ENCODE measurements around the gene ARVCF.

- no peak for TF ChIP-seq CTCF (IDR thresholded peaks at IDR 0.05)
- TF ChIP-seq EP300 (IDR thresholded peaks at IDR 0.05): no peak
- TF ChIP-seq POLR2A (IDR thresholded peaks at IDR 0.05): no peak
- no peak for TF ChIP-seq POLR2AphosphoS5 (IDR thresholded peaks at IDR 0.05)
Measured at GRCh38 chr22:19984851-19985811, 31.5 kb downstream of the ARVCF start.
